Vagina (tissue), 2 donors: Measurements from ENCODE around the gene NKD2. TPM values are rescaled to one million over a fixed set of nuclear protein-coding genes. Genes with fewer than 3 reads are reported as not detected.

Experiments used
- DNase-seq, 2 donors: peaks; one replicate each; pipeline ENCODE4 v3.0.0-alpha.2; 2017; ENCODE audit errors: extremely low spot score in 2 of 2
- H3K27ac ChIP-seq: fragments of 200-600 bp; sonication (generic); one replicate; pipeline ENCODE4 v1.5.1; 2019
- H3K27me3 ChIP-seq: fragments of 200-600 bp; sonication (generic); one replicate; pipeline ENCODE4 v1.5.1; 2019
- H3K36me3 ChIP-seq, 2 donors: fragments of 200-600 bp; sonication (generic); one replicate each; pipeline ENCODE4 v1.5.1; 2017 to 2019
- H3K4me1 ChIP-seq: fragments of 200-600 bp; sonication (generic); one replicate; pipeline ENCODE4 v1.5.1; 2019
- H3K4me3 ChIP-seq, 2 donors: fragments of 200-600 bp; sonication (generic); 1 replicate in 1 of 2; 2 replicates in 1 of 2; pipeline ENCODE4 v1.5.1; 2016 to 2019
- H3K9me3 ChIP-seq: fragments of 200-600 bp; sonication (generic); one replicate; pipeline ENCODE4 v1.5.1; 2019
- POLR2A ChIP-seq, 2 donors: fragments of 450-650 bp; IDR thresholded peaks; one replicate each; pipeline ENCODE4 v1.6.1; 2017; ENCODE audit warnings: antibody characterized with exemption in 2 of 2, mild to moderate bottlenecking in 2 of 2, moderate library complexity in 2 of 2
- POLR2AphosphoS5 ChIP-seq, 2 donors: sonication (generic); formaldehyde crosslinking; IDR thresholded peaks; one replicate each; pipeline ENCODE4 v1.9.0; 2017; ENCODE audit warnings: antibody characterized with exemption in 2 of 2, mild to moderate bottlenecking in 2 of 2, low read depth in 1 of 2; ENCODE audit not compliant: insufficient read depth in 1 of 2
- intact Hi-C: fragments of 100-400 bp; cut with DNase I; formaldehyde crosslinking; loops from one replicate; pipeline ENCODE4 v1.15.1; 2023
- total RNA-seq: library from RNA; depleted of rRNA; stranded (reverse); fragments of >200 nt; gene quantifications from one replicate; pipeline ENCODE4 v1.2.3, GENCODE V29; 2016
- TF ChIP-seq, protein P1 (sequence below), 3 experiments: fragments of 450-650 bp in 2 of 3; fragments of 200-600 bp in 1 of 3; sonication (generic) in 1 of 3; IDR thresholded peaks; one replicate each; pipeline ENCODE4 v1.5.1; 2017 to 2019; ENCODE audit warnings: antibody characterized with exemption in 3 of 3, mild to moderate bottlenecking in 2 of 3, moderate library complexity in 2 of 3

The NKD2 gene
- total RNA-seq, 1 donor from 2014 or later, result 2.0 TPM

DNA sequence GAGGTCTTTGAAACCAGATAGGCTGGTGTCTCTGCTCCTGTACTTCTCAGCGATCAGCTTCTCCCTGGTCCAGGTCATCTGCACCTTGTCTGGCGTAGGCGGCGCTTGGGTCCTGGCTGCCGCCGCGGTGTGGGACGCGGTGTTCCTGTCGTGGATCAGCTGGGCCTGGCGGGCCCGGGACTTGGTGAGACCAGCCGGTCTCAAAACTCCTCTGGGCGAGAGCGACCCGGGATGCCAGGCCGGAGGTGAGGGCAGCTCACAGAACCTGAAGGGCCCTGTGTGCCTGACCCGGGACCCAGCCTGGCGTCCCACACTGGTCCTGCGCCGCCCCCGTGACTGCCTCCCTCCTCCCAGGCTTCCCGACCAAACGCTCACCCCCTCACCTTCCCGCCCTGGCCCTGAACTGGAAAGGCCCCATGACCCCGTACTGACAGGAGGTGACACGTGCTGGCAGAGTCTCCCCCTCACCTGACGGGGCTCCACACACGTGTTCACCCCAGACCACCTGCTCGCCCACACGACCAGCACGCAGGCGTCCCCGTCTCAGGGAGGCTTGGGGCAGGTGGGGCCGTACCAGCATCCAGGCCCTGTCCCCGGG, 49.0 kb downstream of the NKD2 start:
- H3K27me3 ChIP-seq, result no peaks in the 10 kb centered on the region
- no peak for DNase-seq
- no peak for TF ChIP-seq POLR2A (IDR thresholded peaks at IDR 0.05)
- no peak for TF ChIP-seq POLR2AphosphoS5 (IDR thresholded peaks at IDR 0.05; ENCODE audit: insufficient read depth in 1 of 2, low read depth in 1 of 2)
- TF ChIP-seq, protein P1, sequence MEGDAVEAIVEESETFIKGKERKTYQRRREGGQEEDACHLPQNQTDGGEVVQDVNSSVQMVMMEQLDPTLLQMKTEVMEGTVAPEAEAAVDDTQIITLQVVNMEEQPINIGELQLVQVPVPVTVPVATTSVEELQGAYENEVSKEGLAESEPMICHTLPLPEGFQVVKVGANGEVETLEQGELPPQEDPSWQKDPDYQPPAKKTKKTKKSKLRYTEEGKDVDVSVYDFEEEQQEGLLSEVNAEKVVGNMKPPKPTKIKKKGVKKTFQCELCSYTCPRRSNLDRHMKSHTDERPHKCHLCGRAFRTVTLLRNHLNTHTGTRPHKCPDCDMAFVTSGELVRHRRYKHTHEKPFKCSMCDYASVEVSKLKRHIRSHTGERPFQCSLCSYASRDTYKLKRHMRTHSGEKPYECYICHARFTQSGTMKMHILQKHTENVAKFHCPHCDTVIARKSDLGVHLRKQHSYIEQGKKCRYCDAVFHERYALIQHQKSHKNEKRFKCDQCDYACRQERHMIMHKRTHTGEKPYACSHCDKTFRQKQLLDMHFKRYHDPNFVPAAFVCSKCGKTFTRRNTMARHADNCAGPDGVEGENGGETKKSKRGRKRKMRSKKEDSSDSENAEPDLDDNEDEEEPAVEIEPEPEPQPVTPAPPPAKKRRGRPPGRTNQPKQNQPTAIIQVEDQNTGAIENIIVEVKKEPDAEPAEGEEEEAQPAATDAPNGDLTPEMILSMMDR (IDR thresholded peaks at IDR 0.05), result no peak
- no peaks in the 10 kb centered on the region for H3K4me1 ChIP-seq
- H3K36me3 ChIP-seq, result no peaks in the 10 kb centered on the region
- H3K9me3 ChIP-seq, result no peaks in the 10 kb centered on the region
- intact Hi-C loops, result no loop called here
- H3K4me3 ChIP-seq, result no peak overlapping the region
- H3K27ac ChIP-seq, result no peak overlapping the region

DNA sequence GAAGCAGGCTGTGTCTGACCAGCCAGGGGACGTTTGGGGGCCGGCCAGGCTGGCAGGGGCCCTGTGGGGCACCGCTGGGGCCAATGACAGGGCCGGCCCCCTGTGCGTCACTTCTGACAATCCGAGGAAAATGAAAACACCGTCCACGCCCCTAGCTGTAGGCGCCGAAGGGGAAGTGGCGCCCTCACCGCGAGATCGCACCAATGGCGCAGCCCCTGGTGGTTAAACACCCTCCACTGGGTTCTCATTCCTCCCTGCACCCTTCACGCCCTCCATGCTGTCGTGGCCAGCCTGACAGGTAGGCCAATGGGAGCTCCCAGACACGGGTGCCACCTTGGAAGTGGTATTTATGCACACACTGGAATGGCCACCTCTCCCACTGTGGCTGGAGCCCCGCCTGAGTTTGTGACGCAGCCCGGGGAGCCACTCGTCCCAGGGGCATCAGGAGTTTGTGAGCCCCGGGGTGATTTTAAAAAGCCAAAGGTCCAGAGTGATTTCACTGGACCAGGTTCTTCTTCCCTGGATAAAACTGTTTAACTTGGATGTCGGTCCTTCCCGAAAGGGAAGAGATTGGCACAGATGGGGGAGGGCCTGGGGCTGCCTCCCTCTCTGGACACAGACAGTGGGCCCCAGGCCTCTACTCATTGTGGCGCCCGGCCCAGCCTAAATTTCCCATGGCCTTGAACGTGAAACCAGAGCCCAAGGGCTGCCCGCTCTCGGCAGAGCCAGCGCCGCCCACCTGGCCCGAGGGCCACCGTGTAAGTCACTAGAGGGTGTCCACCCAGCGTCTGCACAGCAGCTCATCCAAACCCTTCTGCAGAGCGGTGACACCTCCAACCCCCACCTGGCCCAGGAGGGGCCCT, 49.7 kb downstream of the NKD2 start:
- TF ChIP-seq POLR2A (IDR thresholded peaks at IDR 0.05) (no peak), POLR2AphosphoS5 (IDR thresholded peaks at IDR 0.05; ENCODE audit: insufficient read depth in 1 of 2, low read depth in 1 of 2) (no peak)
- TF ChIP-seq, protein P1 (IDR thresholded peaks at IDR 0.05), result no peak
- H3K36me3 ChIP-seq, result peaks cover 0 to 4% of the 10 kb centered on the region in 2 donors
- intact Hi-C loops, result no loop called here

DNA sequence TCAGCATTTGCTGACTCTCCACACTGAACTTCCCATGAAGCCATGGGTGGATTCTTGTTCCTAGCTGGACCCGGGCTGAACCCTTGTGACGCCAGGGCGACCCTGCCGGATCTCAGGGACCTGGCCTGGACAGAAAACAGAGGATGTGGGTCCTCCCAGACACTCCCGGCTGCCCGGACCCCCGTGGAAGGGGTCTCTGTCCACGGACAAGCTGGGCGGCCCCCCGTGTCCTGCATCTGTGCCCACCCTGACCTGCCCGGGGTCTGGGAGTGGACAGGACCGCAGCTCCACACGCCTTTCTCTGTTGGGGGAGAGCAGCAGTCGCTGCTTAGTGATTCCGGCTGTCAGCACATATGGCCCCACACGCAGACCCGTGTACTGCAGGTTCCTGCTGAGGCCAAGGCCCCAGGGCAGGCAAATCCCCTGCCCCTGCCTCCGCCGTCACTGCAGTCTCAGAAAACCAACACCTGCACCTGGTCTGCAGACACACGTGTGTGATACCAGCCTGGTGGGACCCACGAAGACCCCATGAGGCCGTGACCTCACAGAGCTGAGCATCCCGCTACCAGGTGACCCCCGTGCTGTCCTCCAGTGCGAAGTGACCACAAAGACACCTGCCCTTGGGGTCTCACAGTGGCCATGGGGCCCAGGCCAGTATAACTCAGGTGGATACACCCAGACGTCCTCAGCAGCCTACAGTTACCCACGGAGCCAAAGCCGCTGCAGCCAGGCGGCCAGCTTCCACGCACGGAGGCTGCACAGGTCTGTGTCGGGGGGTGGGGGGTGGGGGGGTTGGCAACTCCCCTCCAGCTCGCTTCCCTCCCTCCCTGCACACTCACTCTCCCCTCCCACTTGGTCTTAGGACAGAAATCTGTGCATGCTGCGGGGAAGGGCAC, 50.6 kb downstream of the NKD2 start:
- no peaks in the 10 kb centered on the region for H3K4me1 ChIP-seq
- peaks cover 0 to 4% of the 10 kb centered on the region in 2 donors for H3K36me3 ChIP-seq
- H3K27ac ChIP-seq, result no peak overlapping the region
- H3K4me3 ChIP-seq, result no peak overlapping the region
- intact Hi-C loops, result no loop called here
- DNase-seq, result no peak
- no peaks in the 10 kb centered on the region for H3K9me3 ChIP-seq
- TF ChIP-seq, protein P1 (IDR thresholded peaks at IDR 0.05), result no peak
- TF ChIP-seq POLR2A (IDR thresholded peaks at IDR 0.05), result no peak
- TF ChIP-seq POLR2AphosphoS5 (IDR thresholded peaks at IDR 0.05; ENCODE audit: insufficient read depth in 1 of 2, low read depth in 1 of 2), result no peak
- no peaks in the 10 kb centered on the region for H3K27me3 ChIP-seq

More for the DNA sequence above, 49.7 kb downstream of the NKD2 start:
- H3K9me3 ChIP-seq, result no peaks in the 10 kb centered on the region
- no peak overlapping the region for H3K4me3 ChIP-seq
- no peak overlapping the region for H3K27ac ChIP-seq
- DNase-seq, result no peak
- H3K4me1 ChIP-seq, result no peaks in the 10 kb centered on the region
- no peaks in the 10 kb centered on the region for H3K27me3 ChIP-seq

DNA sequence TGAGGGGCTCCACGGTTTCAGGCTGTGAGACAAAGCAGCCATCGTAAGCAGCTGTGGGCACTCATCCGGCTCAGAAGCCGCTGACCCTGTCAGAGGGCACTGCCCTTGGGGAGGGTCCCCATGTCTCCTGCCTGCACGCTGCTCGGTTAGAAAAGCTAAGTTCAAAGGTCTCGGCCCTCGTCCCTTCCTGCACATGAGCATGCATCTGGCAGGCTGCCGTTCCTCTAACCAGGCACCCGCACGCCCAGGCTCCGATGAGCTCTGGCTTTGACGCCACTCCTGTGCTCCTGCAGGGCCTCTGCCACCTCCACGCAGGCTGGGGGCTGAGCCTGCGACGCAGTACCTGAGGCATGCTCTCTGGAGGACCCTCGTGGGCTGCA, 51.3 kb downstream of the NKD2 start:
- H3K9me3 ChIP-seq, result no peaks in the 10 kb centered on the region
- no peak for DNase-seq
- intact Hi-C loops, result no loop called here
- H3K4me1 ChIP-seq, result no peaks in the 10 kb centered on the region
- no peak overlapping the region for H3K4me3 ChIP-seq
- H3K36me3 ChIP-seq, result peaks cover 0 to 4% of the 10 kb centered on the region in 2 donors
- no peaks in the 10 kb centered on the region for H3K27me3 ChIP-seq
- TF ChIP-seq, protein P1 (IDR thresholded peaks at IDR 0.05), result no peak
- TF ChIP-seq POLR2A (IDR thresholded peaks at IDR 0.05) (no peak), POLR2AphosphoS5 (IDR thresholded peaks at IDR 0.05; ENCODE audit: insufficient read depth in 1 of 2, low read depth in 1 of 2) (no peak)
- H3K27ac ChIP-seq, result no peak overlapping the region
